ENCODE data around the gene SERPINB11.
"Not testable (repeated sequence)": the region's sequence is repeated elsewhere in the genome, so short reads cannot be mapped to it uniquely, and the experiment has no call there.

SERPINB11 gene

DNA sequence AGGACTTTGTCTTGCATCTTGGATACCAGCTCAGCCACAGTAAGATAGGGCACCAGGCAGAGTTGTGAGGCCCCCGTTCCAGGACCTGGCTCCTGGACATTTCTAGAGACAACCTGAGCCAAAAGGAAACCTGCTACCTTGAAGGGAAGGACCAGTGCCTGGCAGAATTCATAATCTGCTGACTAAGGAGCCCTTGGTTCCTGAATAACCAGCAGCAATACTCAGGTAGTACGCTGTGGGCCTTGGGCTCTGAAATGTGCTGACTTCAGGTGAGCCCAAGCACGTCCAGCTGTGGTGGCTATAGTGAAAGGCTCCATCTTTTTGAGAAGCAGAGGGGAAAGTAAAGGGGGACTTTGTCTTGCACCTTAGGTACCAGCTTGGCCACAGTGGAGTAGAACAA lies 28.5 kb downstream of the SERPINB11 start:
- DNase-seq = no peak

DNA sequence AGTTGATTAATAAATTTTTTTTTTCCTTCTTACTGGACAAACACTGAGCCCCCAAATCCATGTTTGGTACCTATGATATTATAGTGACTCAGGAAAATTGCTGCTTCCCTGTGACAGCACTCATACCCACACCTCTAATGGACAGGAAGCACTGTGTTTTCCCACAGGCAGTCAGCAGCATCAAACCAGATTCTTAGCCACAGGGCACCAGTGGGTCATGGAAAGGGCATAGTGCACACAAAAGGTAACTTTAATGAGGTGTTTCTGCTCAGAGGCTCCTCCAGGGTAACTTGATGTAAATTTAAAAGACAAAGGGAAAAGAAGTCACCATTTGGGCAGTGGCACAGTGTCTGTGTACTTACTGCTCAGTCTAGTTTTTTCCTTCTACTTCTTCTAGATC lies 34.1 kb downstream of the SERPINB11 start:
- DNase-seq = no peak

DNA sequence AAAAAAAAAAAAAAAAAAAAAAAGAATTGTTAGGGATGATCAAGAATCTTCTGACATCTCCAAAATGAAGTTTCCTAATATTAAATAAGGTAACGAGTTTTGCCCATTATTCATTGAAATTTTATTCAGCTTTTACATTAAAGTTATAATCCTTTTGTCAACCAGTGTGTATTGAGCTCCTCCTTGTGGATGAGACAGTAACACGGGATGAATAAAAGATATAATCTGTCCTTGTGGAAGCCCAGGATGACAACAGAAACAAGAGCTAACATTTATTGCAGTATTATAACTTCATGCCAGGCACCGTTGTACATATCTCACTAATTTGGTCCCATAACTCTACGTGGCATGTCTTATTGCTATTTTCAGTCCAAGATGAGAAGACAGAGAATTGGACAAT lies 39.0 kb downstream of the SERPINB11 start:
- DNase-seq = no peak

DNA sequence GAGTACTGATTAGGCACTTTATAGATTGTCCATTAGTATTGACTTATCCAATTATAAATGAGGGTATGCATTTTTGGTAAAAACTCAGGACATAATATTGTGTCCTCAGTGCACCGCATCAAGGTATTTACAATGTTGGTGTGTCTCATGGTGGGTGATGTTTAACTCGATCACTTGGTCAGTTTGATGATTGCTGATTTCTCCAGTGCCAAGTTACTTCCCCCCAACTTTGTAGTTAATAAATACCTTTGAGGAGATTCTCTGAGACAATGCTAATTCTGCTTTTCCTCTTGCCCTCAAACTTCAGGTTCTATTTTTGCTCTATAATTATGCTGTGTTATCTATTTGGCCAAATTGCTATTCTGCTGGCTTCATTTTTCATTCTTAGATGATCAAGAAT lies 44.2 kb downstream of the SERPINB11 start:
- no peak for DNase-seq

DNA sequence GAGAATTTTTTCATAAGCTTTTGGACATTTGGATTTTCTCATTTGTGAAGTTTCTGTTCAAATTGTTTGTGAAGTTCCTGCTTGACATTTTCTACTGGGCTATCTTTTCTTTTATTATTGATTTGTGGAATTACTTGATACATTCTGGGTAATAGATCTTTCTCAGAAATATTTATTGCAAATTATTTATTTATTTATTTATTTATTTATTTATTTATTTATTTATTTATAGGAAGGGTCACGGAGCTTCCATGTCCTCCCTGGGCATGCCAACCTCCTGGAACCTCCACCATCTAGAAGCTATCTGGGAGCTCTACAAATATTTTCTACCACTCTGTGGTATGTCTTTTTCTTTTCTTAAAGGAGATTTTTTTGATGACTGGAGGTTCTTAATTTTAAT lies 46.7 kb downstream of the SERPINB11 start:
- no peak for DNase-seq

DNA sequence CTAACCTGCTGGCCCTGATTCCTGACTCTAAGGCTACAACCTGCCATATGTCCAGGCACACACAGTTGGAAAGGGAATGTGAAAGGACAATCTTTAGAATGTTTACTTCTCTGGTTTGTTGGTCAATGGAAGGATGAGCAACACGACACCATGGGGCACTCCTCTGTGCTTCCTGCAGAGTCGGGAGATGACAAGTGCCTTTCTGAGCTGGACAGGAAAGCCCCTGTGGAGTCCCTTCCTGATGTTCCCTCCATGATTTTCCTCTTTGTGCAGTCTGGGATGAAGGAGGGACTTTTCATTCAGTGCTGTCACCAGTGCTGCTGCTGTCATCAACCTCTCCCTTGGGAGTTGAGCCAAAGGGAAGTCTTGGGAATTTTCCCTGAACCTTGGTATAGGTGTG lies 49.9 kb downstream of the SERPINB11 start:
- DNase-seq = no peak

DNA sequence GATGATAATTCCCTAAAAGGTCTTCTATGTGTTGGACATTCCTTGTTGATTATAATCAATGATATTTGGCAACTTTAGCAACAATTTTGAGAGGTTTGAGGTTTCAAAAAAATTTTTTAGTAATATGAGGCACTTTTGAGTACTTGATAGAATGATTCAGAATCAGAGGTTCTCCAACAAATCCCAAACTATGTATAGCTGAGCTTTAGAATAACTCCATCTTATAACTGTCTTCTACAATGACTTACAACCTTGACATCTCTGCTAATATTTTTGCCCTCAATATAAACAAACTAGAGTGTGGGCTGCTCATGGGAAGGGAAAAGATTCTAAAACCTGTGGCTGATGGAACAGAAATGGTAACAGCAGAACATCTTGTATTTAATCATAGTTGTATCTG lies 50.9 kb downstream of the SERPINB11 start:
- DNase-seq = no peak

DNA sequence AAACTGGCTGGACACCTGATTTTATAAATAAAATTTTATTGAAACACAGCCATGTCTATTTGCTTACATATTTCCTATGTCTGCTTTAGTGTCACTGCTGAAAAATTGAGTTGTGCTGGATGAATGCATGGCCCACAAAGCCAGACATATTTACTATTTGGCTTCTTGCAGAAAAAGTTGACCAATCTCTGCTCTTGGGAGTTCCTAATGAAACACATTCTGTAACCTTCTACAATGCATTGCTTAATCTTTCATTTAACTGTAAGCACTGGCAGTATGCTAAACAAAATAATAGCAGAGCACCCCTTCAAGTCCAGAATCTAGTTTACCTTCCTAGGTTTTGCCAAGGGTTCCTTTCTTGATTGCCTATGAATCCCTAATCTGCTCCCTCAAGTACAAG lies 54.8 kb downstream of the SERPINB11 start:
- DNase-seq = no peak

DNA sequence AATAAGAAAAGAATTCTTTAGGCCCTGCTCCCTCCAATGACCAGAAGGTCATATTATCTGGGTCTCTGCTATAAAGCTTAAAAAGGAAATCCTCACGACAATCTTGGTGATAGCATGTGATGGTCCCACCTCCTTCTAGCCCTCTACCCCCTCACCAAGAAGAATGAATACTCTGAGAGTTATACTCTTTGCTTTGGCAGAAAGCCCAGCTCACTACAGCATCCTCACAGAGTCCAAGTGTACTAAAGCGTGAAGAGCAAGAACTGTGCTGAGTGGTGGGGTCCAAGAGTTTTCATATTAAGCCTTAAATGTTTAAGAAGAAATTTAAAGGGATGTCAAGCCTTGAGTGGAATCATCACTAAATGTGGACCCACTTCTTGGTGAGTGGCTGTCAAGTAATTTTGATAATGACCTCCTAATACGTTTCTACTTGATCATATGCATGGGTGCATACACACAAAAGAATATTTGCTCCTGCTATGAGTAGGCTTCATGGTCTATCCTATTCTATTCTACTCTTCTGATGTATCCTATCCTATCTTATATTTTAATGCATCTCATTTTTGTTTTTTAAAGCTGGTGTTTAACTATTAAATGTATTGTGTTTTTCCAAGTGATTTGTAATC lies 56.0 kb downstream of the SERPINB11 start:
- DNase-seq = no peak

DNA sequence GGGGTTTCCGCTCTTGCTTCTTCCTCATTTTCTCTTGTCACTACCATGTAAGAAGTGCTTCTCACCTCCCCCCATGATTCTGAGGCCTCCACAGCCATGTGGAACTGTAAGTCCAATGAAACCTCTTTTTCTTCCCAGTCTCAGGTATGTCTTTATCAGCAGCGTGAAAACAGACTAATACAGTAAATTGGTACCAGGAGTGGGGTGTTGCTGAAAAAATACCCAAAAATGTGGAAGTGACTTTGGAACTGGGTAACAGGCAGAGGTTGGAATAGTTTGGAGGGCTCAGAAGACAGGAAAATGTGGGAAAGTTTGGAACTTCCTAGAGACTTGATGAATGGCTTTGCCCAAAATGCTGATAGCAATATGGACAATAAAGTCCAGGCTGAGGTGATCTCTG lies 57.0 kb downstream of the SERPINB11 start:
- not testable (repeated sequence) for DNase-seq

DNA sequence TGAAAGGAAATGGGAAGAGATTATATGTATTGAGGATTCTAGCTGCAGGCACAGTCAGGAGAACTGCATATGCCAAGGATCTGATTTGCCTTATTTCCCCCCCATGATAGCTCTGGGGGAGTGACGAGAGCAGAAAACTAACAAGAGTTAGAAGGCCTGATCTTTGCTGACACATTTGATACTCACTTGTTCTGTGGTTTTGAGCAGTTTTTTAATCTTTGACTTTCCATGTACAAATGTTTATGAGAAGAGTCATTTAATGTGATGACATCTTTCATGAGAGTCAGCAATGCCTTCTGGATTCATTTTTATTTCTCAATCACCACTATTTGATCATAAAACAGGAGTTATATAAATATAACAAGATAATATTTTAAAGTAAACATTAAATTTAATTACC lies 59.8 kb downstream of the SERPINB11 start:
- DNase-seq = no peak

DNA sequence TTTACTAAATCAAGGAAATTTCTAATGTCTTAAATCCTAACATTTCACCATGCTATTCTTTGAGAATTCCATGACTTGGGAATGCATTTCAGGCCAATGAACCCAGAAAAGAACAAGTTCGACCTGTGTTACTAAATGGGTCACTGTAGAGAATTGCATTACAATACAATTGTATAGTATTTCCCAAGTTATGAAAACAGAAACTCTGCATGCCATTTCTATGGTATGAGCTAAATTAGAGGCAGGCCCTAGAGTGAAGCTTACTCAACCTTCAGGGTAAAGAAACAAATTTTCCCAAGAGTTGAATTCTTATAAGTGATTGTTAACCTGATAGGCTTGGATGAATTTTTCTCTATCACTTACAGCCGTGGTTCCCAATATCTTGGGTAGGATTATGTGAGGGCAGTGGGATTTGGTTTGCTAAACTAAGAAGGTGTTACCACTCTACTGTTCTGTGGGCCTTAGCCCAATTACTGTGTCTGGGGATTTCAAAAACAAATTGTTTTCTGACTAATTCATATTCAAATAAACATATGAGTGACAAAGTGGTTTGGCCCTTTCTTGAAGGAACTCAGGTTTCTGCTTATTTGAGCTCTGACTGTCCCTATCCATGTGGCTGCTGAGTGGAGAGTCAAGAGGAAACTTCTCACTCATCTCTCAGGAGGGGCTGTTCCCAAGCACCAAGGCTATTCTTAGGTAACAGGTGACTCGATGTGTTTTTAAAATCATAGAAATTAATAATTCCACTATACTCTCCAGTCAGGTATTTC lies 61.3 kb downstream of the SERPINB11 start:
- no peak for DNase-seq

DNA sequence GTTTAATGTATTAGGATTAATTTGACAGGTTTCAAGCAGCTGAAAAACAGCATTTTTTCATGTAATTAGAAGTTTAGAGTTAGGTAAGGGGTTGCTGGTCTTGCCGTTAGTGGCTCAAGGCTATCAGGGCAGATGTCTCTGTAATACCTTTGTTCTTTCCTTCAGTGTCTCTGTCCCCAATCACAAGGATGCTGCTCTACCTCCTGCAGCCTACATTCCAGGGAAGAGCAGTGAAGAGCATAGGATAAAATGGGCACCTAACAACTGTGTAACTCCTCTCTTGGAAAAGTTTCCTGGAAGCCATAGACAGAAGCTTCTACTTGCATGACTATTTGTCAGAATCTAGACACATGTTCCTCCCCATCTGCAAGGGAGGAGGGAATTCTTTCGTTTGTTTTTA lies 63.1 kb downstream of the SERPINB11 start:
- DNase-seq = no peak
